ENCODE measurements around the gene DNAAF5. TPM values are rescaled to one million over a fixed set of nuclear protein-coding genes. Genes with fewer than 3 reads are reported as not detected.
A peak's percentile ranks its signal among the peaks of the same experiment; 100 is the strongest.

DNAAF5 gene
- total RNA-seq (14.3 TPM), polyA plus RNA-seq (ENCODE audit: insufficient read depth in 1 of 8, insufficient read length in 8 of 8, low replicate concordance in 1 of 8) (10 to 100 TPM; 22.5 to 28.4 (median 26.3) TPM)
- long read RNA-seq, donor 1, partial matches to known transcripts, result 0 of 5 reads
- long read RNA-seq, donor 1, other reads (novel, unspliced or antisense), result 0 of 5 reads
- long read RNA-seq, donor 2, result 0 reads
- long read RNA-seq, donor 3, partial matches to known transcripts, result 5 of 11 reads
- long read RNA-seq, donor 3, other reads (novel, unspliced or antisense), result 0 of 11 reads
- long read RNA-seq, donor 4, partial matches to known transcripts, result 0 of 4 reads
- long read RNA-seq, donor 4, other reads (novel, unspliced or antisense), result 0 of 4 reads
- long read RNA-seq, donor 5, transcript DNAAF5-201 (13 exons, 3,410 nt), result major isoform, 9 of 11 reads
- long read RNA-seq, donor 5, partial matches to known transcripts, result 0 of 11 reads
- long read RNA-seq, donor 5, other reads (novel, unspliced or antisense), result 0 of 11 reads
- long read RNA-seq, donor 6, transcript DNAAF5-201 (13 exons, 3,410 nt), result major isoform, 11 of 11 reads
- long read RNA-seq, donor 6, partial matches to known transcripts, result 0 of 11 reads
- long read RNA-seq, donor 6, other reads (novel, unspliced or antisense), result 0 of 11 reads
- long read RNA-seq, donor 7, transcript DNAAF5-201 (13 exons, 3,410 nt), result major isoform, 6 of 15 reads
- long read RNA-seq, donor 7, partial matches to known transcripts, result 5 of 15 reads
- long read RNA-seq, donor 7, other reads (novel, unspliced or antisense), result 0 of 15 reads
- long read RNA-seq, donor 8, partial matches to known transcripts, result 0 of 1 reads
- long read RNA-seq, donor 8, other reads (novel, unspliced or antisense), result 0 of 1 reads
- long read RNA-seq, donor 9, transcript DNAAF5-201 (13 exons, 3,410 nt), result major isoform, 5 of 5 reads
- long read RNA-seq, donor 9, partial matches to known transcripts, result 0 of 5 reads
- long read RNA-seq, donor 9, other reads (novel, unspliced or antisense), result 0 of 5 reads
- long read RNA-seq, donor 10, partial matches to known transcripts, result 6 of 11 reads
- long read RNA-seq, donor 10, other reads (novel, unspliced or antisense), result 0 of 11 reads
- long read RNA-seq, donor 11, partial matches to known transcripts, result 0 of 7 reads
- long read RNA-seq, donor 11, other reads (novel, unspliced or antisense), result 0 of 7 reads

- peak within 1 kb of the TSS; percentile 48 for H3K4me3 ChIP-seq (ENCODE audit: low read length)
- peaks cover 8% of the 10 kb centered on the region for H3K9me3 ChIP-seq (replicated peaks; ENCODE audit: control insufficient read depth, low read depth, low read length)
- peaks cover 14% of the 10 kb centered on the region for H3K36me3 ChIP-seq (ENCODE audit: control insufficient read depth, insufficient read depth, low read length)
- peak within 1 kb of the TSS; percentile 60 for H3K27ac ChIP-seq (ENCODE audit: low read length)
- peak; percentile 94 for DNase-seq
- H3K27me3 ChIP-seq (ENCODE audit: control insufficient read depth, insufficient read depth, low read length), result no peaks in the 10 kb centered on the region
- 6% methylated on average over 54 of the region's 56 CpGs for WGBS (ENCODE audit: insufficient coverage)
- H3K4me1 ChIP-seq (ENCODE audit: control insufficient read depth, insufficient read depth, low read length), result peaks cover 34% of the 10 kb centered on the region
Observed at GRCh38 chr7:726084-726853, at the start of gene DNAAF5. Gene DNAAF5, plus strand, starts transcription at chr7:726699. Its CDS starts 22 bp downstream, at chr7:726721.

- H3K27ac ChIP-seq (ENCODE audit: low read length), result no peak overlapping the region
- peaks cover 2% of the 10 kb centered on the region for H3K9me3 ChIP-seq (replicated peaks; ENCODE audit: control insufficient read depth, low read depth, low read length)
- H3K27me3 ChIP-seq (ENCODE audit: control insufficient read depth, insufficient read depth, low read length), result no peaks in the 10 kb centered on the region
- no peak overlapping the region for H3K4me3 ChIP-seq (ENCODE audit: low read length)
- H3K36me3 ChIP-seq (ENCODE audit: control insufficient read depth, insufficient read depth, low read length), result peaks cover 18% of the 10 kb centered on the region
- H3K4me1 ChIP-seq (ENCODE audit: control insufficient read depth, insufficient read depth, low read length), result peaks cover 8% of the 10 kb centered on the region
- no peak for DNase-seq
- WGBS (ENCODE audit: insufficient coverage), result 92% methylated on average over 17 of the region's 23 CpGs
Observed at GRCh38 chr7:676972-677385, 49.5 kb upstream of the DNAAF5 start.

- H3K4me3 ChIP-seq (ENCODE audit: low read length), result no peak overlapping the region
- 94% methylated on average over 20 of the region's 25 CpGs for WGBS (ENCODE audit: insufficient coverage)
- H3K27me3 ChIP-seq (ENCODE audit: control insufficient read depth, insufficient read depth, low read length), result no peaks in the 10 kb centered on the region
- DNase-seq, result no peak
- peaks cover 7% of the 10 kb centered on the region for H3K9me3 ChIP-seq (replicated peaks; ENCODE audit: control insufficient read depth, low read depth, low read length)
- no peaks in the 10 kb centered on the region for H3K4me1 ChIP-seq (ENCODE audit: control insufficient read depth, insufficient read depth, low read length)
- peaks cover 21% of the 10 kb centered on the region for H3K36me3 ChIP-seq (ENCODE audit: control insufficient read depth, insufficient read depth, low read length)
- H3K27ac ChIP-seq (ENCODE audit: low read length), result no peak overlapping the region
Observed at GRCh38 chr7:680411-681127, 45.9 kb upstream of the DNAAF5 start.

DNA sequence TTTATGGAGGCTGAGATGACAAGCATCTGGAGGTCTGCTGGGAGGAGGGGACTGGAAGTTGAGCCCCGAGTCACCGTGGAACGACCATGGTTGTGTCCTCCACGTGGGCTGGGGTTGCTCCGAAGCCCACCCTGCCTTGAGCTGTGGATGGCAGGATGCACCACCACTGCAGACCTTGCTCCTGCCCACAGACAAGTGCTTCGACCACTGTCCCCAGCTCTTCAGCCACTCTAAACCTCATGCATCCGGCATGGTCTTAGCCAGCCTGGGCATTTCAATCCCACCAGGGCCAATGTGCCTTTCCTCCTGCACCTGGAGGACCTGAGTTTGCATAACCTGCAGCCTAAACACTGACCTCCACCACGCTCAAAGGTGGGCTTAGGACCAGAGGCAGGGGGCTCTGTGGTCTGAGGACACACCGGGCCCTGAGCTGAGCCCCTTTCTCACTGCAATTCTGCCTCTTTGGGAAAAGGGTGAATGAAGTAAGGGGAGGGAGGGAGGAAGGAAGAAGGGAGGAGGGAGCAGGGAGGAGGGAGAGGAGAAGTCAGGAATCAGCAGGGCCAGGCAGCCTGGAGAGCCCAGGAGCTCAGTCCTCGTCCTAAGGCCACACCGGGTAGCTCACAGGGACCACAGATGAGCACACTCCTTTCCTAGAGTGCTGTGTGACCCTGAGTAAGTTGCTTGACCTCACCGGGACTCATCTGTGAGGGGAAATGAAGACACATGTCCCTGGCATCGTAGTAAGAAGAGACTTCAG is 44.8 kb upstream of the DNAAF5 start:
- WGBS (ENCODE audit: insufficient coverage), result 93% methylated on average over 11 of the region's 13 CpGs
- H3K9me3 ChIP-seq (replicated peaks; ENCODE audit: control insufficient read depth, low read depth, low read length), result peaks cover 17% of the 10 kb centered on the region
- peaks cover 18% of the 10 kb centered on the region for H3K36me3 ChIP-seq (ENCODE audit: control insufficient read depth, insufficient read depth, low read length)
- no peak for DNase-seq
- H3K4me1 ChIP-seq (ENCODE audit: control insufficient read depth, insufficient read depth, low read length), result no peaks in the 10 kb centered on the region
- no peak overlapping the region for H3K27ac ChIP-seq (ENCODE audit: low read length)
- H3K27me3 ChIP-seq (ENCODE audit: control insufficient read depth, insufficient read depth, low read length), result no peaks in the 10 kb centered on the region
- no peak overlapping the region for H3K4me3 ChIP-seq (ENCODE audit: low read length)

DNA sequence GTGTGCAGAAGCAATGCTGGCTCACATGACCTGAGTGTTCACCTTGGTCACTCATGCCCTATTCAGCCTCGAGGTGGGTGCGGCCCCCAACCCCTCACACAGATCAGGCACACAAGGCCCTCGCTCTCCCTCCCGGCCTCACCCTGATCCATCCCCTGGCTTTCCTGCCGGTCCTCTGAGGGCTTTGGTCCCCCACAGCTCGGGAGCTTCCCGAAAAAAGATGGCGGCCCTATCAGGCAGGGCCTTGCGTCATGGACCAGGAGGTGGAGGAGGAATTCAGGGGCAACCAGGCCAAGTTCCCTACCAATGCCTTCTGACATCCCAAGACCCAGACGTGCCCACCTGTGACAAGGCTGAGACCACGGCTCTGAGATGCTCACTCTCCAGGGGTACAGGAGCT is 43.7 kb upstream of the DNAAF5 start:
- H3K4me3 ChIP-seq (ENCODE audit: low read length), result no peak overlapping the region
- H3K9me3 ChIP-seq (replicated peaks; ENCODE audit: control insufficient read depth, low read depth, low read length), result peaks cover 25% of the 10 kb centered on the region
- H3K27me3 ChIP-seq (ENCODE audit: control insufficient read depth, insufficient read depth, low read length), result no peaks in the 10 kb centered on the region
- no peak for DNase-seq
- 92% methylated on average over 2 of the region's 11 CpGs for WGBS (ENCODE audit: insufficient coverage)
- no peaks in the 10 kb centered on the region for H3K4me1 ChIP-seq (ENCODE audit: control insufficient read depth, insufficient read depth, low read length)
- H3K36me3 ChIP-seq (ENCODE audit: control insufficient read depth, insufficient read depth, low read length), result peaks cover 14% of the 10 kb centered on the region
- no peak overlapping the region for H3K27ac ChIP-seq (ENCODE audit: low read length)

GRCh38 chr7:683526-684205 is 42.8 kb upstream of the DNAAF5 start:
- H3K9me3 ChIP-seq (replicated peaks; ENCODE audit: control insufficient read depth, low read depth, low read length), result peaks cover 32% of the 10 kb centered on the region
- no peak for DNase-seq
- H3K36me3 ChIP-seq (ENCODE audit: control insufficient read depth, insufficient read depth, low read length), result peaks cover 11% of the 10 kb centered on the region
- WGBS (ENCODE audit: insufficient coverage), result 96% methylated on average over 18 of the region's 19 CpGs
- no peak overlapping the region for H3K4me3 ChIP-seq (ENCODE audit: low read length)
- H3K27me3 ChIP-seq (ENCODE audit: control insufficient read depth, insufficient read depth, low read length), result no peaks in the 10 kb centered on the region
- no peak overlapping the region for H3K27ac ChIP-seq (ENCODE audit: low read length)
- no peaks in the 10 kb centered on the region for H3K4me1 ChIP-seq (ENCODE audit: control insufficient read depth, insufficient read depth, low read length)

DNA sequence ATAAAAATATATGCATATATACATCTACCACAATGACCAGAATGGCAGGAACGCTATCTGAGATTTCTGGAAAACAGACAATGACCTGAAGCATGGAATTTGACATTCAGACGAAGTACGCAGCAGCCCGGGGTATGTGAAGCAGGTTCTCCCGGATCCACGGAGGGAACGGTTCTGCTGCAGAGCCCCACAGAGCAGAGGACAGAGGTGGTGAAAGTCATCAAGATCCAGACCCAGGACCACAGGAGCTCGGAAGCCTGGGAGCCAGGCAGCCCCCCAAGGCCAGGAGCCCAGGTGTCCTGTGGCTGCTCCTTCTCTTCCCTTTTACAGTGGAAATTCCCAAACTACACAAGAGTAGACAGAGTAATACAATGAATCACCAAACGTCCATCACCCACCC is 42.1 kb upstream of the DNAAF5 start:
- no peak for DNase-seq
- no peaks in the 10 kb centered on the region for H3K4me1 ChIP-seq (ENCODE audit: control insufficient read depth, insufficient read depth, low read length)
- 88% methylated on average over 5 of the region's 9 CpGs for WGBS (ENCODE audit: insufficient coverage)
- no peak overlapping the region for H3K27ac ChIP-seq (ENCODE audit: low read length)
- no peak overlapping the region for H3K4me3 ChIP-seq (ENCODE audit: low read length)
- H3K27me3 ChIP-seq (ENCODE audit: control insufficient read depth, insufficient read depth, low read length), result no peaks in the 10 kb centered on the region
- peaks cover 34% of the 10 kb centered on the region for H3K9me3 ChIP-seq (replicated peaks; ENCODE audit: control insufficient read depth, low read depth, low read length)
- H3K36me3 ChIP-seq (ENCODE audit: control insufficient read depth, insufficient read depth, low read length), result peaks cover 6% of the 10 kb centered on the region

GRCh38 chr7:685540-685939 is 41.0 kb upstream of the DNAAF5 start:
- H3K9me3 ChIP-seq (replicated peaks; ENCODE audit: control insufficient read depth, low read depth, low read length), result peaks cover 38% of the 10 kb centered on the region
- DNase-seq, result no peak
- H3K4me1 ChIP-seq (ENCODE audit: control insufficient read depth, insufficient read depth, low read length), result no peaks in the 10 kb centered on the region
- peaks cover 7% of the 10 kb centered on the region for H3K36me3 ChIP-seq (ENCODE audit: control insufficient read depth, insufficient read depth, low read length)
- no peak overlapping the region for H3K27ac ChIP-seq (ENCODE audit: low read length)
- no peaks in the 10 kb centered on the region for H3K27me3 ChIP-seq (ENCODE audit: control insufficient read depth, insufficient read depth, low read length)
- H3K4me3 ChIP-seq (ENCODE audit: low read length), result no peak overlapping the region
- no CpG with 5 or more reads among the region's 1 CpG for WGBS (ENCODE audit: insufficient coverage)
